Measurements from ENCODE around the gene RBM28.

The RBM28 gene

GRCh38 chr7:128253701-128254100, 90.0 kb downstream of the RBM28 start:
- TF ChIP-seq CTCF (IDR thresholded peaks at IDR 0.05; ENCODE audit: borderline replicate concordance, control extremely low read depth, extremely low read depth, insufficient read depth, missing control alignments): no peak
- in situ Hi-C loops (cut with MboI; ENCODE audit: low sequenced_read_pairs, unreplicated experiment): no loop called here
- no peak for DNase-seq (ENCODE audit: low spot score)

- no peak for DNase-seq (ENCODE audit: low spot score)
- TF ChIP-seq CTCF (IDR thresholded peaks at IDR 0.05; ENCODE audit: borderline replicate concordance, control extremely low read depth, extremely low read depth, insufficient read depth, missing control alignments): no peak
- in situ Hi-C loops (cut with MboI; ENCODE audit: low sequenced_read_pairs, unreplicated experiment): no loop called here
Measured at GRCh38 chr7:128251337-128251736, 92.4 kb downstream of the RBM28 start.

All from GM13976 (cell line).